Stimulated activated CD8-positive, alpha-beta memory T cell treated with anti-CD3 and anti-CD28 coated beads, Interleukin-15, amount 100 ng/mL, for 48 hours (primary cell): ENCODE measurements around the gene AHCYL2.

Source experiments
- DNase-seq, 2 donors: peaks; one replicate each; pipeline ENCODE4 v3.0.0-alpha.2; 2020; ENCODE audit warnings: low read depth in 2 of 2

Gene AHCYL2

DNA sequence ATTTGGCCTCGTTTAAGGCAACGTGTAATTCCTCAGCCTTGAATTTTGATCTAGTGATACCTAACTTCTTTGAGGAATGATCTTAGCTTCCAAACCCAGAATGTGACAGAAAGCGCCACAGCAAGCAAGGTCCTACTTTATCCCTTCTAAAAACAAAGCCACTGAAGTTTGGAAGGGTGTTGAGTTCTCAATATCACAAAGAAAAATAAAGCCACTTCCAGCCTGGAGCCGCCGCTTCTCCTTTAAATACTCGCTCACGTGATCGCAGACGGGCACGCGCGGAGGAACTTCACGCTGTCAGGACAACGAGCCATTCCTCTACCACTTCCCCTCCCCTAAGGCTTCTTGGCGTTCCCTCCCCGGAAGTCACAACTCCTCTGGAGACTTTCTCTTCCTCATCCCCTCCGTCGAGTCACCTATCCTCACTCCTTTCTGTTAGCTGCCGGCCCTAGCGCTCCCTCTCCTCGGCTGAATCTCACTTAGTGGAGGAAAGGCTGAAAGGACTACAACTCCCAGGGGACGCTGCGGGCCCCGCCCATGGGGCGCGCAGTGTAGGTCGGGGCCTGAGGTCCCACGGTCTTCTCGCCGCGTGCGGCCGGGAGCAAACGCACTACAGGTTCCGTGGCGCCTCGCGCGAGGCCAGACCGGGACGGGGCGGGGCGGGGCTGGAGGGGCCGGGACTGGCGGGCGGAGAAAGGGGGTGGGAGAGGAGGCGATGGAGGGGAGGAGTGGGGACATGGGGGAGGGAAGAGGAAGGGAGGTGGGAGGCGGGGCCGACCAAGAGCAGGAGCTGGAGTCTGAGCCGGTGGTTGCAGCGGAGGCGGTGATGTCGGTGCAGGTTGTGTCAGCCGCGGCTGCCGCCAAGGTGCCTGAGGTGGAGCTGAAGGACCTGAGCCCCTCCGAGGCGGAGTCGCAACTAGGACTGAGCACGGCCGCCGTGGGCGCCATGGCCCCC is at the start of gene AHCYL2:
Gene AHCYL2, plus strand, starts transcription at position 780 of the 955 bp plus-strand sequence.
- DNase-seq = peak; percentile 97

DNA sequence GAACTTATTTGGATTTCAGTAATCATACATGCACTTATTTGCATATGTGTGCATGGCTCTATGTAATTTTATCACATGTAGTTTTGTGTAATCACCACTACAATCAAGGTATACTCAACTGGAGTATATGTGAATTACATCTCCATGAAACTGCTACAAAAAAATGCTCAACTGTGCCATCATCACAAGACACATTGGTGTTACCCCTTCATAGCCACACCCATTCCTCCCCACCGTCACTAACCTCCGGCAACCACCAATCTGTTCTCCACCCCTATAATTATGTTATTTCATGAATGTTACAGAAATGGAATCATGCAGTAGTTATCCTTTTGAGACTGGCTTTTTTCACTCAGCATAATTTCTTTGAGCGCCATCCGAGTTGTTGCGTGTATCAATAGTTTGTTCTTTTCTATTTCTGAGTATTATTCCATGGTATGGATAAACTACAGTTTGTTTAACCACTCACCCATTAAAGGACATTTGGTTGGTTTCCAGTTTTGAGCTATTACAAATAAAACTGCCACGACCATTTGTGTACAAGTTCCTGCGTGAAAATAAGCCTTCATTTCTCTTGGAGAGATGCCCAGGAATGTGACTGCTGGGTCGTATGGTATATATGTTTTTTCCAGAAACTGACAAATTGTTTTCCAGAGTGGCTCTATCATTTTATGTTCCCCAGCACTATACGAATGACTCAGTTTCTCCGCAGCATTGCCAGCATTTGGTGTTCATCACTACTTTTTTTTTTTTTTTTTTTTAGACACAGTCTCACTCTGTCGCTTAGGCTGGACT is 47.7 kb upstream of the AHCYL2 start:
- no peak for DNase-seq

DNA sequence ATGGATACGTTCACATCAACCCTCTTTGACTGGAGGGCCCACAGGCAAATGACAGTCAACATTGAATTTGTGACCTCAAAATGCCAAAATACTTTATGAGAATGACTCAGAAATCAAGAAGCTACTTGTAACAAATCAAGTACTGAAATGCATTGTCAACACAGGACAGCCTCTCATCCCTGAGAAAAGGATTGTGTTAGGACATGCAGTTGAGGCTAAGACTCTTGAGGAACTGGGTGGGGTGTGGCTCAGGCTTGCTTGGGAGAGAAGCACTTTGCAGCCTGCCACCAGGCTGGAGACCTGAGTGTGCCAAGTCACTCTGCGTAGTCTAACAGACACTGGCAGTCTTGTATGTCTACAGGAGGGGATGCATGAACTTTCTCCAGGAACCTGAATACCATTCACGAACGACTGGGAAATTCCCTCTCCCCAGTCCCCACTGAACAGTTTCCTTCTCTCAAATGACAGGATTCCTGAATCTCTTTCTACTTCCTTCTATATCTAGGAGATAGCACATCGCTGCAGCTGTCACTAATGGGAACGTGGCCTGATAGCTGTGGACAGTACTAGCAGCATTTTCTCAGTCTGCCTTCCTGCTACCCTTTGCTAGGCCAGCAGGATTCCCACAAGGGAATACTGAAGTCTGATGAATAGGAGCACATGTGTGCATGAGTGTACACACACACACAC is 39.7 kb upstream of the AHCYL2 start:
- no peak for DNase-seq

DNA sequence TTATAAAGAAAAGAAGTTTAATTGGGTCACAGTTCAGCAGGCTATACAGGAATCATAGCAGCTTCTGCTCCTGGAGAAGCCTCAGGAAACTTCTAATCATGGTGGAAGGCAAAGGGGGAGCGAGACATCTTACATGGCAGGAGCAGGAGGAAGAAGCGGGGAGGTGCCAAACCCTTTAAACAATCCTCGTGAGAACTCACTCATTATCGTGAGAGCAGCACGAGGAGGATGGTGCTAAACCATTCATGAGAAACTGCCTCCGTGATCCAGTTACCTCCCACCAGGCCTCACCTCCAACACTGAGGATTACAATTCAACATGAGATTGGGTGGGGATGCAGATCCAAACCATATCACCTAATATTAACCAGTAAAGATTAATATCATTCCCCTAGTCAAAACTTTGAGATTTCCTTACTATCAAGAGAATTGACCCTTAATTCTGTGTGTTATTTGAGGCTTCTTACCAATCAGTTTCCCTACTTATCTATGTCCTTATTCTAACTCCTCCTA is 38.0 kb upstream of the AHCYL2 start:
- no peak for DNase-seq

DNA sequence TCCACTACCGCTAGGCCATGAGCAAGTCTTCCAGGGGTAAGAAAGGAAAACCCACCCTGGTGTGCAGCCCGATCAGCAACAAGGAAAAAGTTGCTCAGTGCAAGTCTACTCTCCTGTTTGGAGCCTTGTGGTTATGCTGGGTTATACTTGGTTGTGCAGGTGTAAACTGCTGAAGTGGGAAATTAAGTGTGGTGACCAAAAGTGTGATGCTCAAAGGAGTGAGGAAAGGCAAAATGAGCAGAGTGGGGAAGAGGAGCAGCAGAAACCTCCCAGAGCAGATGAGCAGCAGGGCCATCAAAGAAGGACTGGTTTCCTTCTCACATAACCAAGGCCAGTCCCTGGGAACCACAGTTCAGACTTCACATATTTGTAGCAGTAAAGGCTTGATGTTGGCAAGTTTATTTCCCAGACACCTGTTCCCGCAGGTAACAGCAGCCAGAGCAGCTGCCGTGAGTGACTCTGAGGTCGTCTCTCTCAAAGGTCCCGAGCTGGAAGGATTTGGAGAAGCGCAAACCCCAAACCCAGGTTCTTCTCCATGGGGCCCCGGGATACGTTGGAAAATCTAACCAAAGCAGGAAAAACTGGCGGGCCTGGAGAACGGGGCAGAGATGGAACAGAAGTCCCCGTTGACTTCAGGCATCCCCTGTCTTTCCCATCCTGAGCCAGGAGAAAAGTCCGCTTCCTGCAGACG is 37.0 kb upstream of the AHCYL2 start:
- no peak for DNase-seq

DNA sequence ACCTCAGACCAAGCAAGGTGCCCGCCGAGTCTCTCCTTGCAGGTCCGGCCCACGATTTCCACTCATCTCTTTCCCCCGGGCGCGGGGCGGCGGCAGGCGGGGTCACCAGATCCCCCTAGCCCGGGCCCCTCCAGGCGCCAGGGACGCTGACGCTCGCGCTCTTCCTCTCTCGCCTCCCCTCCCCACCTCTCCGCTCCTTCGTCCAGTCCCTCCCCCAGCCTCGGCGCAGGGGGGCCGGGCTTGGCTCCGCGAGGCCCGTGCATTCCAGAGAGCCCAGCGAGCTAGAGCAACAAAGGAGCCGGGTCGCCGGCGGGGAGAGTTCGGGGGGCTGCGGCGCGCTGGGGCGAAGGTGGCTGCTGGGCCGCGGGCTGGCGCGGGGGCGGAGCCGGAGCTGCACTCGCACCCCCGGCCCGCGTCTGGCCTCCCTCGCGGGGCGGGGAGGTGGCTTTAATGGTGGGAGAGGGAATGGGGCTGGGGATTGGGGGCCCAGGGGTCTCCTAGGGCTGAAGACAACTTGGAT is 36.4 kb upstream of the AHCYL2 start, which contains the start of gene SMO:
Gene SMO, plus strand, starts transcription at position 262 of the 520 bp plus-strand sequence. CDS start 519 bp downstream, outside the sequence.
- DNase-seq = no peak

DNA sequence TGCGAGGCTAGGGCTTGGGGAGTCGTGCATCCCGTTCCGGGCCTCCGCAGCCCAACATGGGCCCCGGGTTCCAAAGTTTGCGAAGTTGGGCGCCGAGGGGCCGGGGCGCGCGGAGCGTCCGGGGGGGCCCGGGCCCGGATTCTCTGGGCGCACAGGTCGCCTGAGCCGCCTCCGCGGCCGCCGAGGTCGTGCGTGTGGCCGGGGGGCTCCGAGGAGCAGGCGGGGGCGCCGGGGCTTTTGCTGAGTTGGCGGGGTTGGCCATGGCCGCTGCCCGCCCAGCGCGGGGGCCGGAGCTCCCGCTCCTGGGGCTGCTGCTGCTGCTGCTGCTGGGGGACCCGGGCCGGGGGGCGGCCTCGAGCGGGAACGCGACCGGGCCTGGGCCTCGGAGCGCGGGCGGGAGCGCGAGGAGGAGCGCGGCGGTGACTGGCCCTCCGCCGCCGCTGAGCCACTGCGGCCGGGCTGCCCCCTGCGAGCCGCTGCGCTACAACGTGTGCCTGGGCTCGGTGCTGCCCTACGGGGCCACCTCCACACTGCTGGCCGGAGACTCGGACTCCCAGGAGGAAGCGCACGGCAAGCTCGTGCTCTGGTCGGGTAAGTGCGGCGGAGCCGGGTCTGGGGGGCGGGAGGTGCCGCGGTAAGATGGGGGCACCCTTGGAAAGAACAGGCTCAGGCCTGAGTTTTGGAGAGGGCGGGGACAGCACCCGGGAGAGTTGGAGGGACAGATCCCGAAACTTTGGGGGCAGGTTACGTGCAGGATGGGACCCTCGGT is 35.8 kb upstream of the AHCYL2 start:
- DNase-seq = no peak

DNA sequence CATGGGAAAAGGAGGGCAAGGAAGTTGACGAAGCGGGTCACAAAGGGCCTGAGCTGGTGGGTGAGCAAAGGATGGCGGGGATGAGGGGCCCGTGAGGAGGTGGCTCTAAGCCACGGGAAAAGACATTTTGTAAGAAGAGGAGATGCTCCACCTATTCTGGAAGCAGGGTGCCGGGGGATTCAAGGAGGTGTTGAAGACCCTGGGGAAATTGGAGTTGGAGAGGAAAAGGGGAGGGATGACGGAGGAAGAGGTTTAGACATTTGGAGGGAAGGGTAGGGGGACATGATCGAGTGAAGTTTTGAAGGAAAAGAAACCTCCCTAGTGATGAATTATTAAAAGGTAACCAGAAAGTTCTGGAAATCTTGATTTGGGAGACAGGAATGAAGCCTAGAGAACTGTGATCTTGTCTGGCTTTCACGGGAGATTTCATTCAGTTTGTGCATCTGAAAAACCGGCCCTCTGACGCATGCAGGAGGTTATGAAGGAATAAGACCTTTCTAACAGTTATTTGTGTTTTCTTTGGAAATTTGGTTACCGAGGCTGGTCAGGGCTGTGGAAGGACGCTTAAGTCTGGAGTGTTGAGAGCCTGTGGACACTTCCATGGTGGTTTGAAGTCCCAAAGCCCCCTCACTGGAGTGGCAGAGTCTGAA is 35.0 kb upstream of the AHCYL2 start:
- DNase-seq = no peak

DNA sequence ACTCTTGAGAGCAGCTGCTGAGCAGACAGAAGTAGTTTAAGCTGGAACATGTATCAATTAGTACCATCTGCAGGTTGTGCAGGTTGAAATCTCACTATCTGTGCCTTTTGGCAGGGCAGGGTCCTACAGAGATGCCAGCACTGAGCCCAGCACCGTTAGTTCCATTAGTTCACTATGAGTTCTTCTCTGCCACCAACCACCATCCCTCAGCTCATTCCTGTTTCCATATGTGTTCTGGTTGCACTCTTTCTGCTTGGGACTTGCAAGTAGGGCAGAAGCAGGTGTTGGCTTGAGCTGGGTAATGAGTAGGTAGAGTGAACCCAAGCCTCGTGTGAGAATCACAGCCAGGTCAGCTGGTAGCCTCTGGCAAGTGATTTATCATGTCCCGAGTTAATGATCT is 33.6 kb upstream of the AHCYL2 start:
- no peak for DNase-seq

DNA sequence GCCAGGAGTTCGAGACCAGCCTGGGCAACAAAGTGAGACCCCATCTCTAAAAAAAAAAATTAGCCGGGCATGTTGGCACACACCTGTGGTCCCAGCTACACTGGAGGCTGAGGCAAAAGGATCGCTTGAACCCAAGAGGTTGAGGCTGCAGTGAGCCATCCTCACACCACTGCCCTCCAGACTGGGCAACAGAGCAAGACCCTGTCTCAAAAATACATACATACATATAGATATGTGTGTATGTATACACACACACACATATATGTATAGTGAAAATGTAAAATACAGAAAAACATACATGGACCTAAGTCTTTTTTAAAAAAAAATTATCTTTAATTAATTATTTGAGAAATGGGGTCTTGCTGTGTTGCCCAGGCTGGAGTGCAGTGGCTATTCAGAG is 30.9 kb upstream of the AHCYL2 start:
- no peak for DNase-seq

DNA sequence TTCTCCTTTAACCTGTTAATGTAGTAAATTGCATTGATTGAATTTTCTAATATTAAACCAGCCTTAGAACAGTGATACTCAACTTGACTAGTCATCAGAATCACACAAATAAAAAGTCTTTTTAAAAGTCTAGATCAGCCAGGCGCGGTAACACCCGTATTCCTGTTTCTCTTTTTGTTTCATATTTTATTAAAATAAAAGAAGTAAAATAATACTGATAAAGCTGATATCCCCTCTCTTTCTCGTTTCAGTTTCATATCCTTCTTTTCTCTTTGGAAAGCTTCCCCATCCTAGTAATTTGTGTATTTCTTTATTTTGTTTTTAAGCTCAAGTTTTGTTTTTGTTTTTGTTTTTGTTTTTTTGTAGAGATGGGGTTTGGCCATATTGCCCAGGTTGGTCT is 27.1 kb upstream of the AHCYL2 start:
- no peak for DNase-seq

DNA sequence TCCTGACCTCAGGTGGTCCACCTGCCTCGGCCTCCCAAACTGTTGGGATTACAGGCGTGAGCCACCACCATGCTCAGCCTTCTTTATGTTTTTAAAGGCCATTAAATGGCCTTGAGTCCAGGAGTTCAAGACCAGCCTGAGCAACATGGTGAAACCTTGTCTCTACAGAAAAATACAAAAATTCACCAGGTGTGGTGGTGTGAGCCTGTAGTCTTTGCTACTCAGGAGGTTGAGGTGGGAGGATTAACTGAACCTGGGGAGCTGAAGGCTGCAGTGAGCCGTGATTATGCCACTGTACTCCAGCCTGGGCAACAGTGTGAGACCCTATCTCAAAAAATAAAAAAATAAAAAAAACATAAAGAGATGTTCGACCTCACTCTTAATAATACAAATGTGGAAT is 25.4 kb upstream of the AHCYL2 start:
- no peak for DNase-seq

DNA sequence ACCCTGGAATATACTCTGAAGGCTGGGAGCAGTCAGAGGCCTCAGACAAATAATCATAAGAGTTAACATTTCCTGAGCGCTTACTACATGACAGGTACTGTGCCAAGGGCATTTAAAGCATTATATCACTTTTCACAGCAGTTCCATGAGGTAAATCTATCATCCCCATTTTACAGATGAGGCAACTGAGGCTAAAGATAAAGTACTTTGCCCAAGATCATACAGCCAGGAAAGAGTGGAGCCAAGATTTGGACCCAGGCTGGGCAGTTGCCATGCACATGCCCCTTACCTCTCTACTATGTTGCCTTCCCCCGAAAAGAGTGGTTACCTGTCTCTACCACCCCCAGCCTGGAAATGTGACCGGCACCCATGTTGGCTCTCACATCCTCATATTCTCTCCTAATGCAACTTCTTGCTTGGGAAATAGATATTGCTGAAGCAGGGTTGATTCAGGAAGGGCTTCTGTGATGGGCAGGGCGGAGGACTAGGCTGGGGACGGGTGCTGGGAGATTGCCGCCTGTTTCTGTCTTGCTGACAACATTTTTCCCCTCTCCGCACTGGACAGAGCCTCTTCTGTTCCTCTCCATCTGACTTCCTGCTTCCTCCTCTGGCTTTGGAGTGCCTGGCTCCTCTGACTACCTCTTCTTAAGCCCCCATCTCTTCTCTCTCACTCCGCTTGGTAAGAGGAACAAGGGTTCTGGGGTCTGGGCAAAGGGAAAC is 22.6 kb upstream of the AHCYL2 start:
- DNase-seq = no peak

DNA sequence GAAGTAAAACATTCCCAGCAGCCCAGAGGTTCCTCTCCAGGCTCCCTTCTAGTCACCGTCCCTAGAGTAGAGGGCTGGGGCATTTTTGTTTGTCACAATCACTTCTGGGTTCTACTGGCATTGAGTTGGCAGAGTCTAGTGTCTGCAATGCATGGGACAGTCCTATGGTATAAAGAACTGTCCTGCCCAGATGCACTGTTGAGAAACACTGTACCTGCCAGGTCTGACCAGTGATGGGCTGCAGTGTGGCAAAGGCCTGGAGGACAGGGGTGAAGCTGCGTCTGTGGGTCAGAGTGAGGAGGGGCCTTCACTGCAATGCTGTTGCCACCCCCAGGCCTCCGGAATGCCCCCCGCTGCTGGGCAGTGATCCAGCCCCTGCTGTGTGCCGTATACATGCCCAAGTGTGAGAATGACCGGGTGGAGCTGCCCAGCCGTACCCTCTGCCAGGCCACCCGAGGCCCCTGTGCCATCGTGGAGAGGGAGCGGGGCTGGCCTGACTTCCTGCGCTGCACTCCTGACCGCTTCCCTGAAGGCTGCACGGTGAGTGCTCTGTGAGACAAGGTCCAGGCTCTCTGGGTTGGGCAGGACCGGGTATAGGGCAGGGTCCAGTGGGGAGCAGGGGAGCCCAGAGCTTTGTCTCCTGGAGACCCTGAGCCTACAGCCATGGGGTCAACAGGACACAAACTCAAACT is 21.6 kb upstream of the AHCYL2 start:
- DNase-seq = no peak

DNA sequence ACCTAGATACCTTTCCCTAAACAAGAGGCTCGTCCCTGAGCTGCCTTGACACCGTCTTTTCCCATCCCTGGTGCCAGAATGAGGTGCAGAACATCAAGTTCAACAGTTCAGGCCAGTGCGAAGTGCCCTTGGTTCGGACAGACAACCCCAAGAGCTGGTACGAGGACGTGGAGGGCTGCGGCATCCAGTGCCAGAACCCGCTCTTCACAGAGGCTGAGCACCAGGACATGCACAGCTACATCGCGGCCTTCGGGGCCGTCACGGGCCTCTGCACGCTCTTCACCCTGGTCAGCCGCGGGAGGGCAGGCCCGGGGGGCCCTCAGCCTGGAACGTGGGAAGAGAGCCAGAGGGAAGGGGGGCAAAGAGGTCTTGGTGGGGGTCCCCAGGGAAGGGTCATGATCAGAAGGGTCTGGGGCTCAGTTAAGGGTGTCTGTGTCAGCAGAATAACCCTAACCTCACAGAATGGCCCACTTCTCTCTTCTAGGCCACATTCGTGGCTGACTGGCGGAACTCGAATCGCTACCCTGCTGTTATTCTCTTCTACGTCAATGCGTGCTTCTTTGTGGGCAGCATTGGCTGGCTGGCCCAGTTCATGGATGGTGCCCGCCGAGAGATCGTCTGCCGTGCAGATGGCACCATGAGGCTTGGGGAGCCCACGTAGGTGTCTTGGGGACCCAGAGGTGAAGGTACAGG is 19.6 kb upstream of the AHCYL2 start:
- DNase-seq = no peak

DNA sequence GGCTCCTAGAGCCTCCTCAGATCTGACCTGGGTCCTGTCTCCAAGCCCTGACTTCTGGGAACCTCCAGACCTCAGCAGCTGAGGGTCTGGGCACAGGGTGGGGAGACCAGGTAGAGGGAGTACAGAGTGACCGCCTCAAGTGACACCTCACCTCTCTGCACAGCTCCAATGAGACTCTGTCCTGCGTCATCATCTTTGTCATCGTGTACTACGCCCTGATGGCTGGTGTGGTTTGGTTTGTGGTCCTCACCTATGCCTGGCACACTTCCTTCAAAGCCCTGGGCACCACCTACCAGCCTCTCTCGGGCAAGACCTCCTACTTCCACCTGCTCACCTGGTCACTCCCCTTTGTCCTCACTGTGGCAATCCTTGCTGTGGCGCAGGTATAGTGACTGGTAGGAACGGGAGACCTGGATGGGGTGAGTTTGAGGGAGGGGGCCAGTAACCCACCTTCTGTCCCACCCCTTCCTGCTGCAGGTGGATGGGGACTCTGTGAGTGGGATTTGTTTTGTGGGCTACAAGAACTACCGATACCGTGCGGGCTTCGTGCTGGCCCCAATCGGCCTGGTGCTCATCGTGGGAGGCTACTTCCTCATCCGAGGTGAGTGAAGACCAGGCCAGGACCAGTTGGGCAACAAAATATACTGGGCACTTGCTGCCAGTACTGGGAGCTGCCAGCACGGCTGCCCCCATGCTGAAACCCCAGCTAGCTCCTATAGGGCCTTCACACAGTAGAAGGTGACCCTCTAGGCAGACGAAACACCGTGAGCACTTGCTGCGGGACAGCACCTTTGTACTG is 18.6 kb upstream of the AHCYL2 start:
- no peak for DNase-seq

DNA sequence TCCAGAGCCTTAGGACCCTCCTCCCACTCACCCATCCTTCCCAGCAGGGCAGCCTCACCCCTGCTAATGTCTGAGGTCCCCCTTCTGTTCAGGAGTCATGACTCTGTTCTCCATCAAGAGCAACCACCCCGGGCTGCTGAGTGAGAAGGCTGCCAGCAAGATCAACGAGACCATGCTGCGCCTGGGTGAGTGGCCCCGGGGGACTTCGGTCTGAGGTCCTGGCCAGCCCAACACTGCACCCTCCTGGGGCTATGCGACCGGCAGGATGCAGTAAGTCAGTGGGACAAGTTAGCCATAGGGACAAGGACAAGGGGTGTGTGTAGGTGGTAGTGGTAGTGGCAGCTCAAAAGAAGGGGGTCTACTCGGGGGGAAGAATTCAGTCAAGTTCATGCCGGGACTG is 16.2 kb upstream of the AHCYL2 start:
- DNase-seq = no peak
